Stimulated activated naive CD8-positive, alpha-beta T cell treated with anti-CD3 and anti-CD28 coated beads, Interleukin-15, amount 100 ng/mL, for 72 hours (primary cell): ENCODE data around the gene MTHFD1L.

Experiments used
- ATAC-seq: fragments of 150-1000 bp; cut with Tn5 transposase; 2 replicates; pipeline ENCODE4 v1.10.0; 2021; ENCODE audit warnings: mild to moderate bottlenecking, moderate library complexity
- DNase-seq, 2 donors: peaks; one replicate each; pipeline ENCODE4 v3.0.0; 2021 to 2022
- H3K27ac Mint-ChIP-seq, 2 donors: one replicate each; pipeline ENCODE4 v1.8.0; 2022; ENCODE audit warnings: mild to moderate bottlenecking in 2 of 2, mixed read lengths in 2 of 2, moderate library complexity in 2 of 2
- H3K27me3 Mint-ChIP-seq: one replicate; pipeline ENCODE4 v1.8.0; 2022; ENCODE audit warnings: mixed read lengths
- H3K4me1 Mint-ChIP-seq: one replicate; pipeline ENCODE4 v1.8.0; 2022; ENCODE audit warnings: mild to moderate bottlenecking, mixed read lengths
- H3K4me3 Mint-ChIP-seq, 2 donors: one replicate each; pipeline ENCODE4 v1.8.0; 2022; ENCODE audit warnings: mild to moderate bottlenecking in 2 of 2, mixed read lengths in 2 of 2, moderate library complexity in 1 of 2
- H3K9me3 Mint-ChIP-seq, 2 donors: one replicate each; pipeline ENCODE4 v1.8.0; 2022; ENCODE audit warnings: mixed read lengths in 2 of 2

The MTHFD1L gene

GRCh38 chr6:151016107-151016506 lies 150.6 kb downstream of the MTHFD1L start:
- DNase-seq = no peak
- no peaks in the 10 kb centered on the region for H3K27me3 Mint-ChIP-seq

GRCh38 chr6:151018046-151018445 lies 152.5 kb downstream of the MTHFD1L start:
- Mint-ChIP-seq H3K4me3 (no peak overlapping the region), H3K4me1 (no peaks in the 10 kb centered on the region), H3K27me3 (no peaks in the 10 kb centered on the region), H3K27ac (no peak overlapping the region), H3K9me3 (no peaks in the 10 kb centered on the region)
- no peak for ATAC-seq
- DNase-seq = no peak

More at GRCh38 chr6:151016107-151016506, 150.6 kb downstream of the MTHFD1L start:
- Mint-ChIP-seq H3K4me3 (no peak overlapping the region), H3K9me3 (no peaks in the 10 kb centered on the region), H3K4me1 (no peaks in the 10 kb centered on the region), H3K27ac (no peak overlapping the region)
- no peak for ATAC-seq

- ATAC-seq (no peak), DNase-seq (no peak)
- Mint-ChIP-seq H3K4me1 (no peaks in the 10 kb centered on the region), H3K27me3 (no peaks in the 10 kb centered on the region), H3K4me3 (no peak overlapping the region), H3K27ac (no peak overlapping the region), H3K9me3 (no peaks in the 10 kb centered on the region)
Measured at GRCh38 chr6:151018911-151019782, 153.6 kb downstream of the MTHFD1L start.

- Mint-ChIP-seq H3K9me3 (no peaks in the 10 kb centered on the region), H3K4me1 (no peaks in the 10 kb centered on the region), H3K27ac (no peak overlapping the region), H3K27me3 (no peaks in the 10 kb centered on the region), H3K4me3 (no peak overlapping the region)
- ATAC-seq = no peak
- no peak for DNase-seq
Measured at GRCh38 chr6:151021896-151022295, 156.4 kb downstream of the MTHFD1L start.

GRCh38 chr6:151022492-151022891 lies 157.0 kb downstream of the MTHFD1L start:
- H3K27me3 Mint-ChIP-seq = no peaks in the 10 kb centered on the region
- no peak overlapping the region for H3K27ac Mint-ChIP-seq
- no peak for ATAC-seq

GRCh38 chr6:151023342-151023741 lies 157.8 kb downstream of the MTHFD1L start:
- Mint-ChIP-seq H3K27ac (no peak overlapping the region), H3K4me1 (no peaks in the 10 kb centered on the region), H3K9me3 (no peaks in the 10 kb centered on the region), H3K27me3 (no peaks in the 10 kb centered on the region), H3K4me3 (no peak overlapping the region)
- no peak for ATAC-seq
- DNase-seq = no peak

More at GRCh38 chr6:151022492-151022891, 157.0 kb downstream of the MTHFD1L start:
- H3K4me3 Mint-ChIP-seq = no peak overlapping the region
- no peak for DNase-seq
- no peaks in the 10 kb centered on the region for H3K9me3 Mint-ChIP-seq
- H3K4me1 Mint-ChIP-seq = no peaks in the 10 kb centered on the region

GRCh38 chr6:151024597-151024996 lies 159.1 kb downstream of the MTHFD1L start:
- Mint-ChIP-seq H3K9me3 (no peaks in the 10 kb centered on the region), H3K27me3 (no peaks in the 10 kb centered on the region), H3K4me3 (no peak overlapping the region), H3K4me1 (no peaks in the 10 kb centered on the region), H3K27ac (peak overlapping the region in 1 of 2 donors; percentile 27)
- DNase-seq (no peak), ATAC-seq (no peak)

GRCh38 chr6:151025076-151025475 lies 159.6 kb downstream of the MTHFD1L start:
- H3K27ac Mint-ChIP-seq = no peak overlapping the region
- ATAC-seq (no peak), DNase-seq (no peak)
- no peaks in the 10 kb centered on the region for H3K27me3 Mint-ChIP-seq
- no peak overlapping the region for H3K4me3 Mint-ChIP-seq
- no peaks in the 10 kb centered on the region for H3K4me1 Mint-ChIP-seq
- no peaks in the 10 kb centered on the region for H3K9me3 Mint-ChIP-seq

GRCh38 chr6:151026041-151026663 lies 160.7 kb downstream of the MTHFD1L start:
- DNase-seq (no peak), ATAC-seq (no peak)
- Mint-ChIP-seq H3K27ac (no peak overlapping the region), H3K4me3 (no peak overlapping the region), H3K9me3 (no peaks in the 10 kb centered on the region), H3K27me3 (no peaks in the 10 kb centered on the region), H3K4me1 (no peaks in the 10 kb centered on the region)

- H3K27ac Mint-ChIP-seq = no peak overlapping the region
- no peak overlapping the region for H3K4me3 Mint-ChIP-seq
- no peaks in the 10 kb centered on the region for H3K9me3 Mint-ChIP-seq
Measured at GRCh38 chr6:151027295-151027747, 161.8 kb downstream of the MTHFD1L start.

GRCh38 chr6:151027936-151028838 lies 162.7 kb downstream of the MTHFD1L start:
- DNase-seq (no peak), ATAC-seq (peak; percentile 46)
- H3K4me3 Mint-ChIP-seq = no peak overlapping the region

More at GRCh38 chr6:151027295-151027747, 161.8 kb downstream of the MTHFD1L start:
- ATAC-seq (no peak), DNase-seq (no peak)
- Mint-ChIP-seq H3K27me3 (no peaks in the 10 kb centered on the region), H3K4me1 (no peaks in the 10 kb centered on the region)

GRCh38 chr6:151029970-151030369 lies 164.5 kb downstream of the MTHFD1L start:
- no peak for ATAC-seq
- Mint-ChIP-seq H3K27me3 (no peaks in the 10 kb centered on the region), H3K27ac (no peak overlapping the region), H3K4me1 (no peaks in the 10 kb centered on the region), H3K4me3 (no peak overlapping the region), H3K9me3 (no peaks in the 10 kb centered on the region)
- no peak for DNase-seq

More at GRCh38 chr6:151027936-151028838, 162.7 kb downstream of the MTHFD1L start:
- Mint-ChIP-seq H3K9me3 (no peaks in the 10 kb centered on the region), H3K4me1 (no peaks in the 10 kb centered on the region), H3K27ac (no peak overlapping the region), H3K27me3 (no peaks in the 10 kb centered on the region)

GRCh38 chr6:151032034-151032433 lies 166.5 kb downstream of the MTHFD1L start:
- Mint-ChIP-seq H3K4me1 (peaks cover 3% of the 10 kb centered on the region), H3K27ac (no peak overlapping the region), H3K27me3 (no peaks in the 10 kb centered on the region), H3K4me3 (no peak overlapping the region), H3K9me3 (no peaks in the 10 kb centered on the region)
- DNase-seq = no peak
- ATAC-seq = no peak

- Mint-ChIP-seq H3K4me1 (peaks cover 7% of the 10 kb centered on the region), H3K27ac (no peak overlapping the region), H3K4me3 (no peak overlapping the region), H3K27me3 (no peaks in the 10 kb centered on the region), H3K9me3 (no peaks in the 10 kb centered on the region)
- no peak for DNase-seq
- ATAC-seq = no peak
Measured at GRCh38 chr6:151034825-151035781, 169.6 kb downstream of the MTHFD1L start.
